ENCODE measurements around the gene SEL1L2.

Gene SEL1L2

GRCh38 chr20:13809373-13809772 is 181.0 kb downstream of the SEL1L2 start:
- DNase-seq, result no peak

- DNase-seq, result no peak
These were observed 189.7 kb downstream of the SEL1L2 start for GRCh38 chr20:13800728-13801134.

- no peak for DNase-seq
These were observed 190.4 kb downstream of the SEL1L2 start for GRCh38 chr20:13799974-13800373.

All from stimulated activated CD4-positive, alpha-beta T cell treated with anti-CD3 and anti-CD28 coated beads, Interleukin-1b, Interleukin-23, amount 100 ng/mL, for 48 hours (primary cell).